NB4 (cell line): Measurements from ENCODE around the gene AKIRIN2.

ENCODE experiments used
- POLR2A ChIP-seq: IDR thresholded peaks from 2 replicates; pipeline ENCODE4 v1.6.1; 2011; ENCODE audit warnings: mild to moderate bottlenecking; ENCODE audit not compliant: insufficient read length; ENCODE audit errors: extremely low read depth
- TF ChIP-seq, protein P1 (sequence below): IDR thresholded peaks from one replicate; pipeline ENCODE4 v1.5.1; 2012; ENCODE audit warnings: low read depth, low read length
- TF ChIP-seq, protein P2 (sequence below): IDR thresholded peaks from 2 replicates; pipeline ENCODE4 v1.6.1; 2011; ENCODE audit warnings: low read depth, low read length

DNA sequence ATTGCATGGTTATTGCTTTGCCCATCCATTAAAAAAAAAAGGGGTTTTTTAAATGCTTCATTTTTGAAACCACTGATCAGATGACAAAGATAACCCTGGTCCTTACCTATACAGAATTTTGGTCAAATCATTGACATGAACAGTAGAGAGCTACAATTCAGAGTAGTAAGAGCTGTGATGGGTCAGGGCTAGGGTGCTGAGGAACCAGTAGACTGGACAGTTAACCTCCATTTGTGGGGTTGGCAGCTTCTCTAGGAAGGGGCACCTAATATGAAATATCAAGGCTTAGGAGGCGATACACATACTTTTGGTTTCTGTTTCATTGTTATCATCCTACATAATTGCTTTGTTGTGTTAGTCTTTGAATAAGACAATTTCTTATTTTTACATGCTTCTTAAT lies 57.0 kb downstream of the AKIRIN2 start:
- TF ChIP-seq, protein P1, sequence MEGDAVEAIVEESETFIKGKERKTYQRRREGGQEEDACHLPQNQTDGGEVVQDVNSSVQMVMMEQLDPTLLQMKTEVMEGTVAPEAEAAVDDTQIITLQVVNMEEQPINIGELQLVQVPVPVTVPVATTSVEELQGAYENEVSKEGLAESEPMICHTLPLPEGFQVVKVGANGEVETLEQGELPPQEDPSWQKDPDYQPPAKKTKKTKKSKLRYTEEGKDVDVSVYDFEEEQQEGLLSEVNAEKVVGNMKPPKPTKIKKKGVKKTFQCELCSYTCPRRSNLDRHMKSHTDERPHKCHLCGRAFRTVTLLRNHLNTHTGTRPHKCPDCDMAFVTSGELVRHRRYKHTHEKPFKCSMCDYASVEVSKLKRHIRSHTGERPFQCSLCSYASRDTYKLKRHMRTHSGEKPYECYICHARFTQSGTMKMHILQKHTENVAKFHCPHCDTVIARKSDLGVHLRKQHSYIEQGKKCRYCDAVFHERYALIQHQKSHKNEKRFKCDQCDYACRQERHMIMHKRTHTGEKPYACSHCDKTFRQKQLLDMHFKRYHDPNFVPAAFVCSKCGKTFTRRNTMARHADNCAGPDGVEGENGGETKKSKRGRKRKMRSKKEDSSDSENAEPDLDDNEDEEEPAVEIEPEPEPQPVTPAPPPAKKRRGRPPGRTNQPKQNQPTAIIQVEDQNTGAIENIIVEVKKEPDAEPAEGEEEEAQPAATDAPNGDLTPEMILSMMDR, result no peak
- TF ChIP-seq, protein P2, sequence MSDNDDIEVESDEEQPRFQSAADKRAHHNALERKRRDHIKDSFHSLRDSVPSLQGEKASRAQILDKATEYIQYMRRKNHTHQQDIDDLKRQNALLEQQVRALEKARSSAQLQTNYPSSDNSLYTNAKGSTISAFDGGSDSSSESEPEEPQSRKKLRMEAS, result no peak
- TF ChIP-seq POLR2A, result no peak
